ENCODE data around the gene CDV3.
"Not testable (repeated sequence)": the region's sequence is repeated elsewhere in the genome, so short reads cannot be mapped to it uniquely, and the experiment has no call there.

- TF ChIP-seq CTCF, POLR2A, POLR2AphosphoS5, EP300 (IDR thresholded peaks at IDR 0.05): not testable (repeated sequence)
These were observed 28.5 kb upstream of the CDV3 start for GRCh38 chr3:133544983-133545382.
